CD14-positive monocyte (primary cell): Measurements from ENCODE around the gene SOS1. TPM values are rescaled to one million over a fixed set of nuclear protein-coding genes. Genes with fewer than 3 reads are reported as not detected.

ENCODE experiments used
- DNase-seq, 3 donors: peaks; one replicate each; pipeline ENCODE4 v3.0.0-alpha.2; 2011 to 2022
- H2AFZ ChIP-seq: 2 replicates; pipeline ENCODE4 v1.6.0; 2012; ENCODE audit warnings: mild to moderate bottlenecking, low read depth, low read length, inconsistent platforms; ENCODE audit not compliant: insufficient read depth, poor library complexity, severe bottlenecking
- H3K27ac ChIP-seq, 2 donors: 1 replicate in 1 of 2; 2 replicates in 1 of 2; pipeline ENCODE4 v1.5.1; 2012 to 2013; ENCODE audit warnings: low read length in 2 of 2, control low read depth in 1 of 2, inconsistent platforms in 1 of 2, low read depth in 1 of 2, mild to moderate bottlenecking in 1 of 2
- H3K27me3 ChIP-seq, 2 donors: one replicate each; pipeline versions ENCODE4 v1.6.0 to v1.6.1; 2011 to 2013; ENCODE audit warnings: low read length in 2 of 2; ENCODE audit not compliant: control insufficient read depth in 2 of 2, insufficient read depth in 2 of 2
- H3K36me3 ChIP-seq, 2 donors: replicated peaks in 1 of 2; 1 replicate in 1 of 2; 2 replicates in 1 of 2; pipeline versions ENCODE4 v1.5.1 to v1.6.1; 2012 to 2013; ENCODE audit warnings: low read length in 2 of 2, control low read depth in 1 of 2, inconsistent platforms in 1 of 2, mild to moderate bottlenecking in 1 of 2; ENCODE audit not compliant: insufficient read depth in 2 of 2, control insufficient read depth in 1 of 2
- H3K4me1 ChIP-seq, 2 donors: 1 replicate in 1 of 2; 2 replicates in 1 of 2; pipeline versions ENCODE4 v1.5.1 to v1.6.1; 2012 to 2013; ENCODE audit warnings: low read length in 2 of 2, control low read depth in 1 of 2, inconsistent platforms in 1 of 2, mild to moderate bottlenecking in 1 of 2, moderate library complexity in 1 of 2; ENCODE audit not compliant: insufficient read depth in 2 of 2, control insufficient read depth in 1 of 2
- H3K4me2 ChIP-seq: replicated peaks from 2 replicates; pipeline ENCODE3; 2012; ENCODE audit warnings: low read length, moderate library complexity, mild to moderate bottlenecking; ENCODE audit not compliant: poor library complexity, severe bottlenecking; ENCODE audit errors: extremely low read depth
- H3K4me3 ChIP-seq, 3 experiments: fragments of 200-600 bp in 1 of 3; sonication (generic) in 1 of 3; replicated peaks in 1 of 3; 1 replicate in 2 of 3; 2 replicates in 1 of 3; pipeline ENCODE4 v1.5.1; 2011 to 2013; ENCODE audit warnings: low read length in 3 of 3, mild to moderate bottlenecking in 3 of 3, control low read depth in 2 of 3, low read depth in 2 of 3, inconsistent platforms in 1 of 3, moderate library complexity in 1 of 3
- H3K79me2 ChIP-seq: 2 replicates; pipeline ENCODE4 v1.6.0; 2012; ENCODE audit warnings: mild to moderate bottlenecking, control low read depth, inconsistent platforms, low read length, moderate library complexity; ENCODE audit not compliant: insufficient read depth
- H3K9ac ChIP-seq: 2 replicates; pipeline ENCODE4 v1.6.0; 2017; ENCODE audit warnings: low read length, mild to moderate bottlenecking; ENCODE audit not compliant: insufficient read depth, poor library complexity, severe bottlenecking
- H3K9me3 ChIP-seq, 2 donors: replicated peaks in 1 of 2; 1 replicate in 1 of 2; 2 replicates in 1 of 2; pipeline versions ENCODE4 v1.5.1 to v1.6.1; 2012 to 2013; ENCODE audit warnings: low read length in 2 of 2, control low read depth in 1 of 2; ENCODE audit not compliant: control insufficient read depth in 1 of 2, insufficient read depth in 1 of 2
- H4K20me1 ChIP-seq: 2 replicates; pipeline ENCODE4 v1.6.0; 2012; ENCODE audit warnings: mild to moderate bottlenecking, low read length, control low read depth, moderate library complexity; ENCODE audit not compliant: insufficient read depth
- H3K27ac Mint-ChIP-seq, 7 donors: one replicate each; pipeline ENCODE4 v1.8.0; 2020; ENCODE audit warnings: mild to moderate bottlenecking in 7 of 7, mixed read lengths in 7 of 7, moderate library complexity in 6 of 7, inconsistent platforms in 2 of 7
- H3K27me3 Mint-ChIP-seq, 3 donors: one replicate each; pipeline ENCODE4 v1.8.0; 2021 to 2022; ENCODE audit warnings: low read depth in 3 of 3, mild to moderate bottlenecking in 3 of 3, mixed read lengths in 3 of 3, moderate library complexity in 3 of 3, inconsistent platforms in 1 of 3
- H3K36me3 Mint-ChIP-seq, 2 donors: one replicate each; pipeline ENCODE4 v1.8.0; 2020; ENCODE audit warnings: mixed read lengths in 2 of 2, inconsistent platforms in 1 of 2, mild to moderate bottlenecking in 1 of 2
- H3K4me1 Mint-ChIP-seq: one replicate; pipeline ENCODE4 v1.8.0; 2020; ENCODE audit warnings: mild to moderate bottlenecking, mixed read lengths
- H3K4me3 Mint-ChIP-seq, 2 donors: one replicate each; pipeline ENCODE4 v1.8.0; 2020; ENCODE audit warnings: mild to moderate bottlenecking in 2 of 2, mixed read lengths in 2 of 2, moderate library complexity in 1 of 2
- H3K9me3 Mint-ChIP-seq, 7 donors: one replicate each; pipeline ENCODE4 v1.8.0; 2020 to 2022; ENCODE audit warnings: mixed read lengths in 7 of 7, mild to moderate bottlenecking in 6 of 7, moderate library complexity in 6 of 7, inconsistent platforms in 2 of 7
- CTCF ChIP-seq: fragments of 200-600 bp; IDR thresholded peaks from one replicate; pipeline ENCODE4 v1.8.0; 2022; ENCODE audit warnings: antibody characterized with exemption, mild to moderate bottlenecking
- WGBS: methylation state at CpG from one replicate; pipeline ENCODE4 v1.1.5; 2013; ENCODE audit warnings: missing lambda C conversion rate; ENCODE audit not compliant: insufficient coverage; 5-methylcytosine and 5-hydroxymethylcytosine counted together
- intact Hi-C, 2 donors: fragments of 100-400 bp; cut with micrococcal nuclease; formaldehyde crosslinking; loops; one replicate each; pipeline versions ENCODE4 v1.15.0 to v1.15.1; 2023
- polyA plus RNA-seq, 3 donors: library from polyadenylated mRNA; depleted of rRNA in 1 of 3; unstranded in 2 of 3; stranded (reverse) in 1 of 3; fragments of 300-500 nt in 2 of 3; fragments of >200 nt in 1 of 3; fragmentation: Illumina TruSeq in 2 of 3; gene quantifications; 1 replicate in 2 of 3; 2 replicates in 1 of 3; pipeline ENCODE4 v1.2.3, GENCODE V29; 2012 to 2021

The SOS1 gene
- polyA plus RNA-seq, 3 donors, result 5.3 to 15.6 (median 7.7) TPM

GRCh38 chr2:38975042-38975441 lies 145.8 kb downstream of the SOS1 start:
- no peak overlapping the region for H3K4me3 ChIP-seq
- H2AFZ ChIP-seq, result no peak overlapping the region
- no peaks in the 10 kb centered on the region for H3K36me3 ChIP-seq
- no peaks in the 10 kb centered on the region for H3K79me2 ChIP-seq
- no peaks in the 10 kb centered on the region for H4K20me1 ChIP-seq
- DNase-seq, result no peak
- Mint-ChIP-seq H3K9me3 (no peaks in the 10 kb centered on the region), H3K27ac (no peak overlapping the region), H3K36me3 (peaks cover 0 to 2% of the 10 kb centered on the region in 2 donors), H3K4me1 (peaks cover 25% of the 10 kb centered on the region), H3K4me3 (no peak overlapping the region), H3K27me3 (peaks cover 0 to 2% (median 0%) of the 10 kb centered on the region in 3 donors)
- no peak overlapping the region for H3K9ac ChIP-seq
- intact Hi-C loops, result no loop called here
- no peak overlapping the region for H3K27ac ChIP-seq
- H3K4me1 ChIP-seq, result peaks cover 6 to 31% of the 10 kb centered on the region in 2 donors
- 100% methylated on average over 1 of the region's 6 CpGs for WGBS
- no peak for TF ChIP-seq CTCF
- H3K27me3 ChIP-seq, result no peaks in the 10 kb centered on the region
- no peaks in the 10 kb centered on the region for H3K9me3 ChIP-seq
- H3K4me2 ChIP-seq, result no peak overlapping the region

GRCh38 chr2:38973266-38973665 lies 147.6 kb downstream of the SOS1 start:
- Histone ChIP-seq H3K36me3 (no peaks in the 10 kb centered on the region), H3K4me1 (peaks cover 0 to 17% of the 10 kb centered on the region in 2 donors), H3K9ac (no peak overlapping the region), H3K9me3 (no peaks in the 10 kb centered on the region), H3K4me2 (no peak overlapping the region), H3K27me3 (no peaks in the 10 kb centered on the region), H2AFZ (no peak overlapping the region), H3K27ac (no peak overlapping the region), H3K79me2 (no peaks in the 10 kb centered on the region), H4K20me1 (no peaks in the 10 kb centered on the region), H3K4me3 (no peak overlapping the region)
- no peak overlapping the region for H3K4me3 Mint-ChIP-seq
- peaks cover 9% of the 10 kb centered on the region for H3K4me1 Mint-ChIP-seq
- peaks cover 0 to 2% (median 1%) of the 10 kb centered on the region in 3 donors for H3K27me3 Mint-ChIP-seq
- no peak for DNase-seq
- intact Hi-C loops, result no loop called here
- TF ChIP-seq CTCF, result no peak
- H3K9me3 Mint-ChIP-seq, result no peaks in the 10 kb centered on the region
- H3K27ac Mint-ChIP-seq, result no peak overlapping the region
- H3K36me3 Mint-ChIP-seq, result no peaks in the 10 kb centered on the region
